OCI-LY3 (cell line): ENCODE data around the gene LRP1B.

Experiments
- CTCF ChIP-seq: fragments of 200-600, 300-600 bp; sonication (generic); IDR thresholded peaks from 2 replicates; pipeline ENCODE4 v1.5.1; 2014; ENCODE audit warnings: antibody characterized with exemption, low read length, low read depth
- EZH2phosphoT487 ChIP-seq: fragments of 200-600 bp; shearing (Covaris generic); IDR thresholded peaks from 2 replicates; pipeline ENCODE4 v1.6.1; 2018; ENCODE audit warnings: antibody characterized with exemption, mixed run types, low read depth

DNA sequence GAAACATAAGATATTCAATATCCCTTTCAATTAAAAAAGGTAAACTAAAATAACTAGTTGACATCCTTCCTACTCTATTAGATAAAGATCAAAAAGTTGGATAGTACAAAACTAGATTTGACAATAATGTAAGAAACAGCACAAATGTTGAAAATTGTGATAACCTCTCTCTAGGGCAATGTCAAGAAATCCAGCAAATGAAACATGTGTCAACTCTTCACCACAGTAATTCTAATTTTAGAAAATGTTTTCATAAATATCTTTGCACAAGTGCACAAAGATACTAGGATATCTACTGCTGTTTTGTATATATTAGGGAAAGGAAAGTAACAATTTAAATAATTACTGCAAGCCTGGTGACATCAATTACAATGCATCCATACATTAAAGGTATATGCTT, 1220.1 kb downstream of the LRP1B start:
- TF ChIP-seq CTCF (no peak), EZH2phosphoT487 (no peak)
